Retinal pigment epithelial cell (primary cell): Measurements from ENCODE around the gene CHCT1.
"Not testable (repeated sequence)": the region's sequence is repeated elsewhere in the genome, so short reads cannot be mapped to it uniquely, and the experiment has no call there.

Experiments used
- DNase-seq: peaks from one replicate; pipeline ENCODE4 v3.0.0-alpha.2; 2010; ENCODE audit warnings: low read depth
- H3K4me3 ChIP-seq: 2 replicates; pipeline ENCODE4 v1.5.1; 2011; ENCODE audit warnings: mild to moderate bottlenecking, low read length, control low read depth, moderate library complexity
- CTCF ChIP-seq: conservative IDR thresholded peaks from 2 replicates; pipeline ENCODE4 v1.5.1; 2011; ENCODE audit warnings: low read depth, low read length, control low read depth, inconsistent platforms

The CHCT1 gene

DNA sequence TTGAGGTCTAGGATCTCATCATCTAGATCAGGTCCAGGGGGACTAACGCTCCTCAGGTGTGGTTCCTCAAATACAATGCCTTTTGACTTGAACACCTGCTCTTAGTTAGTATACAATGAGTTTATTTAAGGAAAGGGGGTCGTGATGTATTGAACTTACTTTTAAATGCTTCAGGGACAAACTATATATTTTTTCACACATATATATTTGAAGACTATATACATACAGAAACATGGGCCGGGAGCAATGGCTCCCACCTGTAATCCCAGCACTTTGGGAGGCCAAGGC, 18.8 kb upstream of the CHCT1 start:
- no peak for DNase-seq
- H3K4me3 ChIP-seq: no peak overlapping the region
- TF ChIP-seq CTCF: no peak

GRCh38 chr17:60403962-60404361, 18.3 kb upstream of the CHCT1 start:
- no peak for TF ChIP-seq CTCF
- H3K4me3 ChIP-seq: no peak overlapping the region
- DNase-seq: no peak

- no peak overlapping the region for H3K4me3 ChIP-seq
- TF ChIP-seq CTCF: no peak
- DNase-seq: no peak
Observed at GRCh38 chr17:60406887-60407286, 15.4 kb upstream of the CHCT1 start.

- TF ChIP-seq CTCF: no peak
- DNase-seq: no peak
- H3K4me3 ChIP-seq: no peak overlapping the region
Observed at GRCh38 chr17:60410001-60410400, 12.3 kb upstream of the CHCT1 start.

- no peak for TF ChIP-seq CTCF
- no peak for DNase-seq
- H3K4me3 ChIP-seq: no peak overlapping the region
Observed at GRCh38 chr17:60412701-60413100, 9.6 kb upstream of the CHCT1 start.

DNA sequence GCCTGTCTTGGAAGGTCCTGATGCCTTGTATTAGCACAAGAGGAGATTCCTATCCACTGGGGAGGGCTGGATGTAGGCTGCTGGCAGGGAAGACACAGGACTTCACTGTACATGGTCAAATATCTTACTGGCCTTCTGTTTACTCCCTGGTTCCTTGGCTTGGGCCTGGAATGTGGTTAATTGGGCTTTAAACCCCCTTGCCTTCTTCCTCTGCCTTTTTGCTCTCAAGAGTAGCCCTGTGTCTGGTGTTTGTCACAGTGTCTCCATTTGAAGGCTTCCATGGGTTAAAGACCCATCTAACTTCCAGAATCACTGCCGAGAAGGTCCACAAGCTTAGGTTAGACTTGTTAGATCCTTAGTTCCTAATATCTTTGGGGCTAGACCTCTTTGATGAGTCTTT, 7.1 kb upstream of the CHCT1 start:
- TF ChIP-seq CTCF: no peak
- no peak for DNase-seq
- no peak overlapping the region for H3K4me3 ChIP-seq

DNA sequence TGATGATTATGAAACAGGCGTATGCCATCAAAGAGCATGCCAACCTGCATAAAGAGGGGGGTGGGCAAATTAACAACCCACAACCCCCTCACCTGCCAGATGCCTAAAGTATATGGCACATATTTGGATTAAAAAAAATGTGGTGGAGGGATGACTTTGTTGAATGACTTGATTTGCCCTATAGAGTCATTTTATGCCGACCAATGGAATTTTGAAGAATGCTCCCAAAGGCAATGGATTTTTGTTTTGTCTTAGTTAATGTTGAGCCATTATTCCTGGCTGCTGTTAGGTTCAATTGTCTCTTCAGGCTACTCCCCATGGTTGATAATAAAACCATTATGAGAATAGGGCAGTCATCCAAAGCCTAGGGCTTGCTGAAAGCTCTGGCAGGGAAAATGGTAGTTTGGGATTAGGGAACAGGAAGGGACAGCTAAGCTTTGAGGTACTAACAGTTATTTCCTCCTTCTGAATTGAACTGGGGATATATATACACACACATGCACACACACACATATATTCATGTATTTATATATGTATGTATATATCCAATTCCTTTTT, 5.8 kb upstream of the CHCT1 start:
- DNase-seq: no peak
- no peak for TF ChIP-seq CTCF
- no peak overlapping the region for H3K4me3 ChIP-seq

- not testable (repeated sequence) for H3K4me3 ChIP-seq, DNase-seq
Observed at GRCh38 chr17:60419003-60419402, 3.3 kb upstream of the CHCT1 start.

DNA sequence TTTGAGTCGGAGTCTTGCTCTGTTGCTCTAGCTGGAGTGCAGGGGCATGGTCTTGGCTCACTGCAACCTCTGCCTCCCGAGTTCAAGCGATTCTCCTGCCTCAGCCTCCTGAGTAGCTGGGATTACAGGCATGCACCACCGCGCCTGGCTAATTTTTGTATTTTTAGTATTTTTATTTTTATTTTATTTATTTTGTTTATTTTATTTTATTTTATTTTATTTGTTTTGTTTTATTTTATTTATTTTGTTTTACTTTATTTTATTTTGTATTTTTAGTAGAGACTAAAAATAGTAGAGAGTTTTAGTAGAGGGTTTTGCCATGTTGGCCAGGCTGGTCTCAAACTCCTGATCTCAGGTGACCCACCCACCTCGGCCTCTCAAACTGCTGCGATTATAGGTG, 2.4 kb upstream of the CHCT1 start:
- DNase-seq, H3K4me3 ChIP-seq: not testable (repeated sequence)
